HUES6 (cell line): ENCODE data around the gene ADGRG6.
"Not testable (repeated sequence)": the region's sequence is repeated elsewhere in the genome, so short reads cannot be mapped to it uniquely, and the experiment has no call there.

ENCODE experiments used
- H3K27ac ChIP-seq: 2 replicates; pipeline ENCODE4 v1.7.0; 2013; ENCODE audit warnings: low read depth, mild to moderate bottlenecking, low read length, inconsistent platforms
- H3K27me3 ChIP-seq: 2 replicates; pipeline ENCODE4 v1.6.1; 2013; ENCODE audit warnings: low read length; ENCODE audit not compliant: control insufficient read depth, insufficient read depth
- H3K36me3 ChIP-seq: 2 replicates; pipeline ENCODE4 v1.6.1; 2013; ENCODE audit warnings: low read length; ENCODE audit not compliant: control insufficient read depth, insufficient read depth
- H3K4me1 ChIP-seq: 2 replicates; pipeline ENCODE4 v1.6.1; 2013; ENCODE audit warnings: low read length; ENCODE audit not compliant: control insufficient read depth, insufficient read depth
- H3K4me3 ChIP-seq: 2 replicates; pipeline ENCODE4 v1.5.1; 2013; ENCODE audit warnings: low read depth, low read length
- H3K9ac ChIP-seq: one replicate; pipeline ENCODE4 v1.6.1; 2013; ENCODE audit warnings: mild to moderate bottlenecking, low read length
- H3K9me3 ChIP-seq: 2 replicates; pipeline ENCODE4 v1.6.1; 2013; ENCODE audit warnings: low read depth, low read length; ENCODE audit not compliant: control insufficient read depth, insufficient read depth

The ADGRG6 gene

GRCh38 chr6:142334294-142334693 lies 32.5 kb downstream of the ADGRG6 start:
- no peaks in the 10 kb centered on the region for H3K27me3 ChIP-seq
- no peak overlapping the region for H3K4me3 ChIP-seq
- H3K36me3 ChIP-seq: no peaks in the 10 kb centered on the region
- H3K9me3 ChIP-seq: no peaks in the 10 kb centered on the region
- no peak overlapping the region for H3K27ac ChIP-seq
- no peak overlapping the region for H3K9ac ChIP-seq
- peaks cover 13% of the 10 kb centered on the region; the same call in 1 of the 2 replicates for H3K4me1 ChIP-seq

- Histone ChIP-seq H3K27me3 (no peaks in the 10 kb centered on the region), H3K9ac (no peak overlapping the region), H3K27ac (no peak overlapping the region), H3K4me1 (peaks cover 15% of the 10 kb centered on the region), H3K9me3 (no peaks in the 10 kb centered on the region), H3K4me3 (no peak overlapping the region), H3K36me3 (no peaks in the 10 kb centered on the region)
Observed at GRCh38 chr6:142335415-142335814, 33.6 kb downstream of the ADGRG6 start.

DNA sequence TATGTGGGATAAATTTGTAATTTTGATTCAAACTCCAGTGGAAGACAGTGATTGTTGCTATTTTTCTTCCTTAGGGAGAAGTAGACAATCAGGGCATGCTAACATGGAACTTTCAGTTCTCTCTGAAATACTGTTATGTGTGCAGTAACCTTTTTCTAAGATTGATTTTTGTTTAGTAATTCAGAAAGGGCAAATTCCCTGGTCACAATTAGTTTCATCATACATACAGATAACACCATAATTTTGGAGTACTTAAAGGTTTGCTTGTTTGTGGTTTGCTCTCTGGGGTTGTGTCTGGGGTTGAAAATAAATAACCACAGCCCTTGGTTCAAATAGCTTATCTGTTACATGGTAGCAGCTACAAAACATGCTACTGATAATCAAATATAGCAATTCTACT lies 34.4 kb downstream of the ADGRG6 start:
- H3K27me3 ChIP-seq: no peaks in the 10 kb centered on the region
- no peaks in the 10 kb centered on the region for H3K36me3 ChIP-seq
- no peak overlapping the region for H3K4me3 ChIP-seq
- peaks cover 11% of the 10 kb centered on the region for H3K4me1 ChIP-seq
- H3K27ac ChIP-seq: no peak overlapping the region
- H3K9me3 ChIP-seq: no peaks in the 10 kb centered on the region
- H3K9ac ChIP-seq: no peak overlapping the region

- Histone ChIP-seq H3K27me3 (no peaks in the 10 kb centered on the region), H3K27ac (no peak overlapping the region), H3K4me3 (no peak overlapping the region), H3K36me3 (no peaks in the 10 kb centered on the region), H3K9ac (no peak overlapping the region), H3K9me3 (no peaks in the 10 kb centered on the region), H3K4me1 (peaks cover 7% of the 10 kb centered on the region; the same call in 1 of the 2 replicates)
Observed at GRCh38 chr6:142336787-142337186, 35.0 kb downstream of the ADGRG6 start.

DNA sequence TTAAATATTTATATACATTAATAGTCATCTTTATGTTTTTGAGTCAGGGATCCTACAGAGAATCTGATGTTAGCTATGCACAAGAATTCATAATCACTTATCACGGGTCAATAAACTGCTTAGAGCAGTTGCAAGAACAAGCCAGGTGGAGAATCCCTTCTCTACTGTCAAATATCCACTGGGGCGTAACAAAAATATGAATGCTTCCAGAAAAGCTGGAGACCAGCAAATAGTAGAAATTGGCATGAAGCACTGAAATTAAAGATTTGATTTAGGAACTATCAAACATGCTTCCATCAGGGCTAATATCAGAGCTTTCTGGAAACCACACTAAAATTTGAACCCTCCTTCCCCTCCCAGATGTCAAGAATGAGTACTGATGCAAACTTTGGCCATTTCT lies 37.3 kb downstream of the ADGRG6 start:
- H3K4me3 ChIP-seq: no peak overlapping the region
- H3K9me3 ChIP-seq: no peaks in the 10 kb centered on the region
- H3K27me3 ChIP-seq: no peaks in the 10 kb centered on the region
- no peaks in the 10 kb centered on the region for H3K36me3 ChIP-seq
- no peak overlapping the region for H3K27ac ChIP-seq
- H3K9ac ChIP-seq: no peak overlapping the region
- H3K4me1 ChIP-seq: peaks cover 7% of the 10 kb centered on the region; the same call in 1 of the 2 replicates

DNA sequence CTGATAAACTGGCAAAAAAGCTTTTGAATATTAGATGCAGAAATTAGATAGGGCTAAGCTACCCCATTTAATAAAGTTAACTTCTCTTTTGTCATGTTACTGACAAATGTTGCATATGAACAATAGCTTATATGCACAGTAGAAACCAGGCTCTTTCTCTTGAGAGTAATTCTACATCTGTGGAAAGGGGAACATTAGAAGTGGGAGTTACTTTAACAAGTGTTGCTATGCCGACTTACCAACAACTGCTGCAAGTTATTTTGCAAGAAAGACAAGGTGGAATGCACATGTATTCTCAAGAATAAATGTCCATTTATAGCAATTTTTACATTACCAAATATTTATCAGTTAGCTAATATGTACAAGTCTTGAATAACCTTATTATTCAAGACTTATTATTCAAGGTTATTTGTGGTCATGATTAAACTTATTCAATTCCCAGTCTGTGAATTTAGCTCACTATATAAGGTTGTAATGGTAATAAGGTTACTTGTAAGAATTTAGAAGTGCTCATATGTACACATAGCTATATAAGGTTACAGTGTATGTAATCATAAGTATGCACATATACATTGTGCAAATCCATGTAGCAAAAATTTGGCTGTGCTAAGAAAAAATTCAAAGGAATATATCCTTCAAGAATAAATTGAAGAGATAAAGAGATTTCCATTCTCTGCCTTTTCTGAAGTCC lies 38.3 kb downstream of the ADGRG6 start:
- no peaks in the 10 kb centered on the region for H3K27me3 ChIP-seq
- no peaks in the 10 kb centered on the region for H3K36me3 ChIP-seq
- H3K27ac ChIP-seq: no peak overlapping the region
- H3K4me1 ChIP-seq: peaks cover 7% of the 10 kb centered on the region; the same call in 1 of the 2 replicates
- no peak overlapping the region for H3K9ac ChIP-seq
- no peak overlapping the region for H3K4me3 ChIP-seq
- no peaks in the 10 kb centered on the region for H3K9me3 ChIP-seq

DNA sequence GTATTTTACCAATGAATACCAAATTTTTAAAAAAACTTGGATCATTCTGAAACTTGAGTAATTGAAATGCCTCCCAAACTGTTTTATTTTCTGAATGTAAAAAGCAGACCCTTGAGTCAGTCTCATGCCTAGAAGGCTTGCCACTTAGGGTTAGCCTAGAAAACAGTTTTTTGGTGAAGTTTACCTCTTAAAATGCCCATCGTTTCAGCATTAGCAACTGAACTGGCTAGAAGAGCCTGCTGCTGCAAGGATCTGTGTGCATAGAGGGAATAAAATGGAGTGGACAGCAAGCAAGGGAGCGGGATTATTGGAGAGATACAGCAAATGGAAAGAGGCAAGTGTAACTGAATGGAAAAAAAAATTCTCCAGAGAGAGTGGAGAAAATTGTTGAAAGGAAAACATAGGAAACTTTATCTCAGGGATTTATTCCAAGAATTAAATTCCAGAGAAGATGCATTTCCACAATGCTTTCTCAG lies 40.1 kb downstream of the ADGRG6 start:
- H3K9me3 ChIP-seq: no peaks in the 10 kb centered on the region
- peaks cover 7% of the 10 kb centered on the region; the same call in 1 of the 2 replicates for H3K4me1 ChIP-seq
- no peaks in the 10 kb centered on the region for H3K27me3 ChIP-seq
- H3K9ac ChIP-seq: no peak overlapping the region
- no peak overlapping the region for H3K27ac ChIP-seq
- no peak overlapping the region for H3K4me3 ChIP-seq
- no peaks in the 10 kb centered on the region for H3K36me3 ChIP-seq

- Histone ChIP-seq H3K9ac (no peak overlapping the region), H3K4me1 (peaks cover 7% of the 10 kb centered on the region; the same call in 1 of the 2 replicates), H3K27me3 (no peaks in the 10 kb centered on the region), H3K27ac (no peak overlapping the region), H3K9me3 (no peaks in the 10 kb centered on the region), H3K36me3 (no peaks in the 10 kb centered on the region), H3K4me3 (no peak overlapping the region)
Observed at GRCh38 chr6:142342986-142343385, 41.2 kb downstream of the ADGRG6 start.

DNA sequence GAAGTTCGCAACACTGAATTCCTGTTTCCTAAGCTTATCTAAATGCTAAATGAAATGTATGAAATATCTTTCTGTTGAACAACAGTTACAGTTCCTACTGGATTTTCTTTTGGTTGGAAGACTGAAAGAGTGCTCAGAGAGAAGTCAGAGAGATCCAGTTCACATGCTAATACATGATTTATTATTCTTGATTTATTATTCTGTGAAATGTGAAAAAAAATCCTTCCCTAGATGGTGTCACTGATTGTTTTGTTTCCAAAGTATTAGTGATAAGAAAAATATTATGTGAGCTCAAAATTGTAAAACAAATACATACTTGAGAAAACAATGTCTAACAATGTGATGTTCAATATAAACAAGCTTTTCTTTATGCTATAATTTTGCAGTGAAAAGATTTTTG lies 42.1 kb downstream of the ADGRG6 start:
- Histone ChIP-seq H3K4me1 (peaks cover 7% of the 10 kb centered on the region; the same call in 1 of the 2 replicates), H3K27me3 (no peaks in the 10 kb centered on the region), H3K27ac (no peak overlapping the region)

GRCh38 chr6:142345261-142345660 lies 43.5 kb downstream of the ADGRG6 start:
- no peak overlapping the region for H3K9ac ChIP-seq
- no peak overlapping the region for H3K27ac ChIP-seq
- no peaks in the 10 kb centered on the region for H3K27me3 ChIP-seq
- peaks cover 2% of the 10 kb centered on the region; the same call in 1 of the 2 replicates for H3K4me1 ChIP-seq
- H3K9me3 ChIP-seq: no peaks in the 10 kb centered on the region
- no peak overlapping the region for H3K4me3 ChIP-seq
- no peaks in the 10 kb centered on the region for H3K36me3 ChIP-seq

More for the DNA sequence above, 42.1 kb downstream of the ADGRG6 start:
- Histone ChIP-seq H3K9ac (no peak overlapping the region), H3K9me3 (no peaks in the 10 kb centered on the region), H3K4me3 (no peak overlapping the region), H3K36me3 (no peaks in the 10 kb centered on the region)

GRCh38 chr6:142346166-142346565 lies 44.4 kb downstream of the ADGRG6 start:
- H3K27ac ChIP-seq, H3K9ac ChIP-seq, H3K36me3 ChIP-seq, H3K27me3 ChIP-seq, H3K9me3 ChIP-seq, H3K4me3 ChIP-seq, H3K4me1 ChIP-seq: not testable (repeated sequence)
